IPS-NIHi7 (cell line): ENCODE data around the gene CFAP157.

Experiments
- DNase-seq: peaks from one replicate; pipeline ENCODE4 v3.0.0; 2012; ENCODE audit warnings: mixed read lengths; ENCODE audit errors: extremely low spot score

CFAP157 gene

GRCh38 chr9:127706836-127707241 is at the start of gene CFAP157:
TSS of gene CFAP157 (plus strand) at chr9:127706988. CDS start at chr9:127707032, 44 bp downstream.
- DNase-seq: peak; percentile 72

GRCh38 chr9:127658428-127658827 is 48.4 kb upstream of the CFAP157 start:
- DNase-seq: no peak

- DNase-seq: no peak
These were observed 45.7 kb upstream of the CFAP157 start for GRCh38 chr9:127660886-127661741.

- no peak for DNase-seq
These were observed 44.2 kb upstream of the CFAP157 start for GRCh38 chr9:127662617-127663016.

GRCh38 chr9:127664324-127664677 is 42.5 kb upstream of the CFAP157 start:
- DNase-seq: no peak

- DNase-seq: no peak
These were observed 41.9 kb upstream of the CFAP157 start for GRCh38 chr9:127664678-127665507.

GRCh38 chr9:127667127-127667844 is 39.5 kb upstream of the CFAP157 start:
- no peak for DNase-seq

GRCh38 chr9:127667906-127668305 is 38.9 kb upstream of the CFAP157 start:
- DNase-seq: no peak

GRCh38 chr9:127673234-127673633 is 33.6 kb upstream of the CFAP157 start:
- DNase-seq: no peak

GRCh38 chr9:127676638-127677037 is 30.1 kb upstream of the CFAP157 start:
- DNase-seq: no peak

GRCh38 chr9:127679506-127679905 is 27.3 kb upstream of the CFAP157 start:
- DNase-seq: no peak

GRCh38 chr9:127680226-127680625 is 26.6 kb upstream of the CFAP157 start:
- DNase-seq: no peak

- no peak for DNase-seq
These were observed 25.9 kb upstream of the CFAP157 start for GRCh38 chr9:127680846-127681245.

- DNase-seq: no peak
These were observed 24.2 kb upstream of the CFAP157 start for GRCh38 chr9:127682351-127683136.

- DNase-seq: no peak
These were observed 23.1 kb upstream of the CFAP157 start for GRCh38 chr9:127683723-127684122.

- no peak for DNase-seq
These were observed 22.2 kb upstream of the CFAP157 start for GRCh38 chr9:127684576-127684975.

GRCh38 chr9:127686461-127687393 is 20.1 kb upstream of the CFAP157 start:
- DNase-seq: no peak

GRCh38 chr9:127689329-127690000 is 17.3 kb upstream of the CFAP157 start:
- no peak for DNase-seq

GRCh38 chr9:127690735-127691134 is 16.1 kb upstream of the CFAP157 start:
- DNase-seq: no peak

GRCh38 chr9:127692071-127692470 is 14.7 kb upstream of the CFAP157 start:
- DNase-seq: no peak
